GM12878 (cell line): Measurements from ENCODE around the gene PRMT5. TPM values are rescaled to one million over a fixed set of nuclear protein-coding genes. Genes with fewer than 3 reads are reported as not detected.

ENCODE experiments used
- ATAC-seq: fragments of 200-7000 bp; cut with Tn5 transposase; 3 replicates; pipeline ENCODE4 v1.9.1; 2020; ENCODE audit warnings: mild to moderate bottlenecking, moderate library complexity
- BruUV-seq: library from RNA; stranded (reverse); fragments of 400-500 nt; replicated peaks from 2 replicates; lab custom pipeline; 2021; lab: Mats Ljungman, UMichigan
- CTCF ChIA-PET: fragments of 300-600 bp; sonication (Branson Sonifier 250); formaldehyde crosslinking; extraction: SDS; loops from one replicate; lab custom pipeline; 2021; ENCODE audit warnings: inconsistent platforms; lab: Yijun Ruan, JAX
- POLR2A ChIA-PET: fragments of 350-600 bp; formaldehyde crosslinking; extraction: SDS; loops from one replicate; lab custom pipeline; 2021; ENCODE audit warnings: inconsistent platforms; lab: Charles Lee
- RAD21 ChIA-PET: fragments of 300-600 bp; sonication (Branson Sonifier 250); formaldehyde crosslinking; loops from one replicate; lab custom pipeline; 2023; ENCODE audit warnings: antibody characterized with exemption; ENCODE audit not compliant: unreplicated experiment; lab: Charles Lee
- SMC1A ChIA-PET: fragments of 300-600 bp; sonication (Branson Sonifier 250); formaldehyde crosslinking; loops from one replicate; lab custom pipeline; 2023; ENCODE audit not compliant: unreplicated experiment, uncharacterized antibody; lab: Charles Lee
- DNase-seq: peaks from one replicate; pipeline ENCODE4 v3.0.0-alpha.2; 2011; ENCODE audit warnings: low read depth, low spot score
- FAIRE-seq: peaks from 3 replicates; lab custom pipeline; 2011; peaks lifted over from hg19 to GRCh38; lab: Jason Lieb, UNC
- H2AFZ ChIP-seq: 2 replicates; pipeline ENCODE4 v1.6.0; 2011; ENCODE audit warnings: low read depth, low read length, control low read depth; ENCODE audit not compliant: control insufficient read depth
- H3K27ac ChIP-seq: 2 replicates; pipeline ENCODE4 v1.5.1; 2011; ENCODE audit warnings: control low read depth; ENCODE audit not compliant: control insufficient read depth, insufficient read depth
- H3K27me3 ChIP-seq, 2 experiments: replicated peaks in 1 of 2; 2 replicates each; pipeline versions ENCODE4 v1.6.0 to v1.6.1; 2011; ENCODE audit warnings: low read length in 1 of 2; ENCODE audit not compliant: control insufficient read depth in 2 of 2, insufficient read depth in 2 of 2
- H3K36me3 ChIP-seq, 2 experiments: 2 replicates each; pipeline ENCODE4 v1.5.1; 2011; ENCODE audit warnings: low read length in 1 of 2; ENCODE audit not compliant: control insufficient read depth in 2 of 2, insufficient read depth in 2 of 2
- H3K4me1 ChIP-seq: 2 replicates; pipeline ENCODE4 v1.6.1; 2011; ENCODE audit warnings: mild to moderate bottlenecking, low read length, moderate library complexity, mixed read lengths; ENCODE audit not compliant: control insufficient read depth, insufficient read depth
- H3K4me2 ChIP-seq: 2 replicates; pipeline ENCODE4 v1.6.0; 2011; ENCODE audit warnings: control low read depth; ENCODE audit not compliant: control insufficient read depth, insufficient read depth
- H3K4me3 ChIP-seq: fragments of 200-600 bp; sonication (generic); 2 replicates; pipeline ENCODE4 v1.5.1; 2016
- H3K79me2 ChIP-seq: 2 replicates; pipeline ENCODE4 v1.6.0; 2011; ENCODE audit warnings: low read length; ENCODE audit not compliant: control insufficient read depth, insufficient read depth
- H3K9ac ChIP-seq: 2 replicates; pipeline ENCODE4 v1.8.0; 2011; ENCODE audit warnings: low read length, control low read depth, mixed read lengths; ENCODE audit not compliant: control insufficient read depth, insufficient read depth
- H3K9me3 ChIP-seq: replicated peaks from 3 replicates; pipeline ENCODE4 v1.5.1; 2011; ENCODE audit warnings: mild to moderate bottlenecking, low read length; ENCODE audit not compliant: control insufficient read depth, insufficient read depth
- H4K20me1 ChIP-seq: 2 replicates; pipeline ENCODE4 v1.6.0; 2011; ENCODE audit not compliant: control insufficient read depth, insufficient read depth
- BACH1 ChIP-seq: fragments of 450-650 bp; IDR thresholded peaks from 2 replicates; pipeline ENCODE4 v1.6.1; 2017; ENCODE audit warnings: mild to moderate bottlenecking, borderline replicate concordance
- EED ChIP-seq: sonication (generic); IDR thresholded peaks from 2 replicates; pipeline ENCODE4 v1.6.1; 2016; ENCODE audit warnings: antibody characterized with exemption, low read depth
- ETV6 ChIP-seq, 2 experiments: fragments of 450-650 bp in 1 of 2; IDR thresholded peaks in 1 of 2; conservative IDR thresholded peaks in 1 of 2; 2 replicates each; pipeline ENCODE4 v1.6.1; 2014; ENCODE audit warnings: antibody characterized with exemption in 1 of 2, borderline replicate concordance in 1 of 2, low read depth in 1 of 2, mild to moderate bottlenecking in 1 of 2, moderate library complexity in 1 of 2
- HDGF ChIP-seq: fragments of 450-650 bp; IDR thresholded peaks from 2 replicates; pipeline ENCODE4 v1.6.1; 2016; ENCODE audit warnings: antibody characterized with exemption
- IKZF2 ChIP-seq, 2 experiments: fragments of 450-650 bp; IDR thresholded peaks; 2 replicates each; pipeline ENCODE4 v1.6.1; 2017; ENCODE audit warnings: mild to moderate bottlenecking in 2 of 2, moderate library complexity in 2 of 2
- MEF2B ChIP-seq: fragments of 450-650 bp; IDR thresholded peaks from 2 replicates; pipeline ENCODE4 v1.6.1; 2018; ENCODE audit warnings: mild to moderate bottlenecking, moderate library complexity; ENCODE audit not compliant: partially characterized antibody, poor library complexity, severe bottlenecking
- NBN ChIP-seq: fragments of 450-650 bp; IDR thresholded peaks from 2 replicates; pipeline ENCODE4 v1.6.1; 2016
- NR2C1 ChIP-seq: fragments of 450-650 bp; IDR thresholded peaks from 2 replicates; pipeline ENCODE4 v1.6.1; 2017; ENCODE audit warnings: antibody characterized with exemption, mild to moderate bottlenecking, moderate library complexity
- NR2C2 ChIP-seq: IDR thresholded peaks from 2 replicates; pipeline ENCODE4 v1.6.1; 2011; ENCODE audit warnings: borderline replicate concordance, low read depth; ENCODE audit not compliant: control insufficient read depth, insufficient read length
- RAD51 ChIP-seq: fragments of 450-650 bp; IDR thresholded peaks from 2 replicates; pipeline ENCODE4 v1.6.1; 2016; ENCODE audit warnings: moderate library complexity, mild to moderate bottlenecking, inconsistent platforms
- SMARCA5 ChIP-seq: fragments of 450-650 bp; IDR thresholded peaks from 2 replicates; pipeline ENCODE4 v1.6.1; 2017; ENCODE audit warnings: mild to moderate bottlenecking
- TCF12 ChIP-seq: IDR thresholded peaks from 2 replicates; pipeline ENCODE4 v1.6.1; 2011; ENCODE audit warnings: low read depth, mild to moderate bottlenecking, low read length
- WRNIP1 ChIP-seq: IDR thresholded peaks from 2 replicates; pipeline ENCODE4 v1.6.1; 2011; ENCODE audit warnings: low read depth, low read length, improper control_type of control experiment, borderline replicate concordance
- WGBS: methylation state at CpG from one replicate; pipeline ENCODE4 v1.1.6; 2016; ENCODE audit warnings: low lambda C conversion rate; ENCODE audit not compliant: insufficient replicate concordance, insufficient coverage; ENCODE audit errors: missing lambda C conversion rate; 5-methylcytosine and 5-hydroxymethylcytosine counted together
- in situ Hi-C: fragments of 300-500 bp; cut with MboI; formaldehyde crosslinking; loops from 9 replicates; pipeline ENCODE4 v1.14.3; 2018; ENCODE audit warnings: mixed read lengths
- intact Hi-C: fragments of 100-400 bp; cut with micrococcal nuclease; formaldehyde crosslinking; loops from one replicate; pipeline ENCODE4 v1.14.2; 2022; ENCODE audit not compliant: unreplicated experiment
- polyA plus RNA-seq, 11 experiments: library from polyadenylated mRNA; depleted of rRNA in 4 of 11; unstranded in 6 of 11; stranded (reverse) in 5 of 11; fragments of >200 nt; fragmentation: Nextera tagmentation in 4 of 11; fragmentation: Illumina TruSeq in 1 of 11; extraction: Ambion mirVana in 4 of 11; extraction: Trizol in 1 of 11; gene quantifications; 1 replicate in 1 of 11; 2 replicates in 10 of 11; pipeline versions ENCODE4 v1.2.1 to v1.2.3, GENCODE V29; 2011 to 2016; ENCODE audit warnings: inconsistent platforms in 2 of 11, missing spikeins in 2 of 11, low read depth in 1 of 11
- total RNA-seq, 4 experiments: library from RNA; depleted of rRNA in 3 of 4; stranded (reverse); fragments of >200 nt in 3 of 4; fragmentation: Illumina TruSeq in 1 of 4; extraction: Trizol in 1 of 4; gene quantifications; 2 replicates each; pipeline versions ENCODE4 v1.2.1 to v1.2.3, GENCODE V29; 2013 to 2021
- TF ChIP-seq, protein P1 (sequence below): fragments of 450-650 bp; IDR thresholded peaks from 2 replicates; pipeline ENCODE4 v1.6.1; 2017; ENCODE audit warnings: mild to moderate bottlenecking, moderate library complexity

PRMT5 gene
- total and polyA plus RNA-seq, 10 of the 15 experiments (the other 5 are each of a cell fraction or from before 2014, with no cell fraction given) = 54.3 to 221 (median 111) TPM

DNA sequence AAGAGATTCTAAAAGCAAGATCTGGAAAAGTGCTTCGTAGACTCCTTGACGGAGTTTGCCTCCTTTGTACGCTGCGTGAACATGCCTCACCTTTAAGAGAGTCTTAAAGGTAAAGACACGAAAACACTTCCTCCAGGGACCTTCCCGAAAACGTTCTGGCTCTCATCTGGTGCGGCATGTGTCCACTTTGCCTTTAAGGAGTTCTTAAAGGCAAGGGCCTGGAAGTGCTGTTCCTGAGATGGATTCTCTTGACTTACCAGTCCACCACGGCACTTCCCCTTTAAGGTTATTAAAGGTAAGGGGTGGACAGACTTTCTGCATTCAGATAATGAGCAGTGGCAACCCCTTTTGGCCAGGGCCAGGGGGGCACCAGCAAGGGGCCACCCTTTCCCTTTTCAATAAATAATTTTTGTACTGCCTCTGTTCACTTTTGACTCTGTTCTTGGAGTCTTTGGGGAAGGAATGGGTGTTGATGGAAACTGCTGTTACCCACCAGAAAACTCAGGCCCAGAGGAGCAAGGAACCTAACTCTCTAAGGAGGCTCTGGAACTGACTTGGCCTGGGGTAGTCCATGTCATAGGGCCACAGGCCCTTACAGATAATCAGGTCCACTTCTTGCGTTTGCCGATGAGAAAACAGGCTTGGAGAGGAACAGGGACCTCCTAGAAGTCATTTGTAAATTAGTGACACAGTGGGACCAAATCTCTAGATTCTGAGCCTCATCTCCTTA, 41.8 kb downstream of the PRMT5 start (continued):
- TF ChIP-seq, protein P1, sequence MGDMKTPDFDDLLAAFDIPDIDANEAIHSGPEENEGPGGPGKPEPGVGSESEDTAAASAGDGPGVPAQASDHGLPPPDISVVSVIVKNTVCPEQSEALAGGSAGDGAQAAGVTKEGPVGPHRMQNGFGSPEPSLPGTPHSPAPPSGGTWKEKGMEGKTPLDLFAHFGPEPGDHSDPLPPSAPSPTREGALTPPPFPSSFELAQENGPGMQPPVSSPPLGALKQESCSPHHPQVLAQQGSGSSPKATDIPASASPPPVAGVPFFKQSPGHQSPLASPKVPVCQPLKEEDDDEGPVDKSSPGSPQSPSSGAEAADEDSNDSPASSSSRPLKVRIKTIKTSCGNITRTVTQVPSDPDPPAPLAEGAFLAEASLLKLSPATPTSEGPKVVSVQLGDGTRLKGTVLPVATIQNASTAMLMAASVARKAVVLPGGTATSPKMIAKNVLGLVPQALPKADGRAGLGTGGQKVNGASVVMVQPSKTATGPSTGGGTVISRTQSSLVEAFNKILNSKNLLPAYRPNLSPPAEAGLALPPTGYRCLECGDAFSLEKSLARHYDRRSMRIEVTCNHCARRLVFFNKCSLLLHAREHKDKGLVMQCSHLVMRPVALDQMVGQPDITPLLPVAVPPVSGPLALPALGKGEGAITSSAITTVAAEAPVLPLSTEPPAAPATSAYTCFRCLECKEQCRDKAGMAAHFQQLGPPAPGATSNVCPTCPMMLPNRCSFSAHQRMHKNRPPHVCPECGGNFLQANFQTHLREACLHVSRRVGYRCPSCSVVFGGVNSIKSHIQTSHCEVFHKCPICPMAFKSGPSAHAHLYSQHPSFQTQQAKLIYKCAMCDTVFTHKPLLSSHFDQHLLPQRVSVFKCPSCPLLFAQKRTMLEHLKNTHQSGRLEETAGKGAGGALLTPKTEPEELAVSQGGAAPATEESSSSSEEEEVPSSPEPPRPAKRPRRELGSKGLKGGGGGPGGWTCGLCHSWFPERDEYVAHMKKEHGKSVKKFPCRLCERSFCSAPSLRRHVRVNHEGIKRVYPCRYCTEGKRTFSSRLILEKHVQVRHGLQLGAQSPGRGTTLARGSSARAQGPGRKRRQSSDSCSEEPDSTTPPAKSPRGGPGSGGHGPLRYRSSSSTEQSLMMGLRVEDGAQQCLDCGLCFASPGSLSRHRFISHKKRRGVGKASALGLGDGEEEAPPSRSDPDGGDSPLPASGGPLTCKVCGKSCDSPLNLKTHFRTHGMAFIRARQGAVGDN = no peak
- TF ChIP-seq ETV6 (conservative IDR thresholded peaks at IDR 0.05 in 1 of 2, IDR thresholded peaks at IDR 0.05 in 1 of 2; ENCODE audit: borderline replicate concordance in 1 of 2, low read depth in 1 of 2) (peak in 1 of 2 experiments; percentile 98; a peak in 2 of 4 replicates), RAD51 (0 out of 2 replicates have a peak, but pooled peaks have one; percentile 43)

DNA sequence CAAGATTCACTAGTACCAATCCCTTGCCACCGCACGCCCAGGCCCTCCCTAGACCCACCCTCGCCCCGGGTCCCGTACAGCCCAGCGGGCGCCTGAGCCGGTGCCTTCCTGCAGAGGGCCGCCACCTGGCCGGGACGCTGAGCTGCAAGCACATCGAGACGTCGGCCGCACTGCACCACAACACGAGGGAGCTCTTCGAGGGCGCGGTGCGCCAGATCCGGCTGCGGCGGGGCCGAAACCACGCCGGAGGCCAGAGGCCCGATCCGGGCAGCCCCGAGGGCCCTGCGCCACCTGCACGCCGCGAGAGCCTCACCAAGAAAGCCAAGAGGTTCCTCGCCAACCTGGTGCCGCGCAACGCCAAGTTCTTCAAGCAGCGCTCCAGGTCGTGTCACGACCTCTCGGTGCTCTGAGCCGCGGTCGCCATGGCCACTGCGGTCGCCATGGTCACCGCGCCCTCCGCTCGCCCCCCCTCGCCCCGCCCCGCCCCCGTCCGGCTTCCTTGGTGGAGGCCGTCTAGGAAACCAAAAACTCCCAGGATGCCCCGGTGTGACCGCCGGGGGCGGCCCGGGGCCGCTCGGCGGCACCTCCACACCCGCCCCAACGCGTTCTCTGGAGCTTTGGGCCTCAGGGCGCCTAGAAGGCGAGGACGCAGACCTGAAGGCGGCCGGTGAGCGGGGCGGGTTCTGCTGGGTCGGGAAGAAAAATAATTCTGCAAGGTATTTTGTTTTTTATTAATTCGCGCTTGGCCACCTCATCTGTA, 42.5 kb downstream of the PRMT5 start:
- intact Hi-C loops = loop anchor here (1.0 kb wide), 1 partner anchor 15 kb away; the partner anchor contains the start of gene LRP10
- peak overlapping the region; percentile 88 for H3K9ac ChIP-seq
- WGBS = 1% methylated on average over 72 of the region's 77 CpGs
- TF ChIP-seq SMARCA5 (peak; percentile 83), TCF12 (peak; percentile 37; the same call in 1 of the 2 replicates), BACH1 (peak; percentile 17; the same call in 1 of the 2 replicates), NBN (0 out of 2 replicates have a peak, but pooled peaks have one; percentile 9), MEF2B (peak; percentile 73), WRNIP1 (no peak), IKZF2 (IDR thresholded peaks at IDR 0.05) (0 out of 4 replicates have a peak, but pooled peaks of 1 of the 2 experiments have one; percentile 23), NR2C1 (peak; percentile 48; the same call in 1 of the 2 replicates), EED (peak; percentile 31), NR2C2 (no peak), HDGF (peak; percentile 2)

More for the DNA sequence above, 42.5 kb downstream of the PRMT5 start:
- SMC1A ChIA-PET = interaction anchor here (0.7 to 9.5 kb wide), 5 partner anchors 9 to 134 kb away, joined by 3 to 110 read pairs (median 5); partner anchors contain the start of genes LRP10 and RBM23
- DNase-seq (peak; percentile 45), ATAC-seq (peak; percentile 72), FAIRE-seq (no peak)
- Histone ChIP-seq H3K4me1 (peaks cover 35% of the 10 kb centered on the region), H4K20me1 (no peaks in the 10 kb centered on the region), H3K27ac (peak overlapping the region; percentile 86), H3K4me3 (peak overlapping the region; percentile 91), H2AFZ (peak overlapping the region; percentile 84), H3K27me3 (no peaks in the 10 kb centered on the region), H3K4me2 (peak overlapping the region; percentile 89), H3K9me3 (no peaks in the 10 kb centered on the region), H3K36me3 (no peaks in the 10 kb centered on the region), H3K79me2 (peaks cover 5% of the 10 kb centered on the region)
- no TSS peak for BruUV-seq
- POLR2A ChIA-PET = interaction anchor here (1.2 to 6.0 kb wide), 3 partner anchors 14 to 73 kb away, joined by 4 to 51 read pairs (median 45); partner anchors contain the start of genes LRP10 and RBM23
- CTCF ChIA-PET = interaction anchor here (0.6 to 10.8 kb wide), 10 partner anchors 9 to 329 kb away, joined by 3 to 174 read pairs (median 4); partner anchors contain the start of genes LRP10 and RBM23
- in situ Hi-C loops = no loop called here
- RAD21 ChIA-PET = interaction anchor here (0.6 to 4.1 kb wide), 10 partner anchors 9 to 315 kb away, joined by 3 to 43 read pairs (median 4); partner anchors contain the start of genes LRP10, OXA1L and RBM23
